RCC 7860 (cell line): Measurements from ENCODE around the gene GNAO1.

Source experiments
- DNase-seq: peaks from one replicate; pipeline ENCODE4 v3.0.0-alpha.2; 2015; ENCODE audit warnings: low spot score
- FAIRE-seq: peaks from 2 replicates; lab custom pipeline; 2012; peaks lifted over from hg19 to GRCh38; lab: Jason Lieb, UNC

GNAO1 gene

DNA sequence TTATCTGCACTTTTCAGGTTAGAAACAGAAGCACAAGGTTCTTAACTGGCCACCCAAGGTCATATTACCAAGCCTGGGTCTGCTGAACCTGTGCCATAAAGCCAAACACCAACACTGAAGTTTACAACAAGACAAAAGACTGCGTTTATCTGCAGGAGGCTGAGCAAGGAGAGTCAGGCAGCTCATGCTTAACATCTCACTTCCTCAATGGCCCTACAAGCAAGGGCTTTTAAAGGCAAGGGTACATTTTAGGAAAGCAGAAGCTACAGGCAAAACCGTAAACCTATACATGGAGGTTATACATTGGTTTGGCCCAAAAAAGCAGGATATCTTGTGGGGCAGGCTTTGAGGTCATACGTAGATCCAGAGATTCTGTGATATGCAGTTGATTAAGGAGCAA lies 91.2 kb downstream of the GNAO1 start:
- DNase-seq = no peak
- no peak for FAIRE-seq

DNA sequence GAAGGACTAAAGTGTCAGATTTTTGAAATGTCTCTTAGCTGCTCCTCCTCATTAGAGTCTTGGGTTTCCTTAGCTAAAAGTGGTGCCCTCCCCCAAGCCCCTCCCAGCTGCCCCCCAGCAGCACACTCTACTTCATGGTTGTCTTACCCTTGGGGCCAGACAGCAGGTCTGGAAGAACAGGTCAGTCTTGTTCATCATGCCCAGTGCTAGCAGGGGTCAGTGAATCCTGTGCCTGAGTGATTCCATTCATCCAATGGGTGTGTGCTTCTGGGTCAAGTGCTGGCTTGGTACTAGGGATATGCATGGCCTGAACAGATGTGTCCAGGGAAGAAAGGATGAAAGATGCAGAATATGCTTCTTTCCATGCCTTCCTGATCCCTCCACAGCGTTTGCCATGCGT lies 93.2 kb downstream of the GNAO1 start:
- DNase-seq (no peak), FAIRE-seq (no peak)

DNA sequence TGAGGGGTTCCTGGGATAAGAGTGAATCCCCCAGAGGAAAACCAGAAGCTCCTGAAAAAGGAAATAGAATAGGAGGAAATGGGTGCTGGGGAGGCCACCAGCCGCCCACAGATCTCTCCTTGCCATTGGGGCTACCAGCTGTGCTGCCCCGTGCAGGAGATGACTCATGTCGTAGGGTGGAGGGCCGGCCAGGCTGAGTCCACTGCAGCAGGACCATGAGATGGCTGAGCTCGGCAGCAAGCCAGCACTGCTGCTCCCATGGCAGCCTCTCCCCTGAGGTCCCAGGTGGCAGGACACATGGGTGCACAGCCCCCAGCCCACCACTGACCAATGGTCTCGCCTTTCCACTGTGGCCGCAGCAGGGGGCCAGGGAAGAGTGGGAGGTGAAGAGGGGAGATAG lies 95.5 kb downstream of the GNAO1 start:
- no peak for FAIRE-seq
- DNase-seq = no peak

DNA sequence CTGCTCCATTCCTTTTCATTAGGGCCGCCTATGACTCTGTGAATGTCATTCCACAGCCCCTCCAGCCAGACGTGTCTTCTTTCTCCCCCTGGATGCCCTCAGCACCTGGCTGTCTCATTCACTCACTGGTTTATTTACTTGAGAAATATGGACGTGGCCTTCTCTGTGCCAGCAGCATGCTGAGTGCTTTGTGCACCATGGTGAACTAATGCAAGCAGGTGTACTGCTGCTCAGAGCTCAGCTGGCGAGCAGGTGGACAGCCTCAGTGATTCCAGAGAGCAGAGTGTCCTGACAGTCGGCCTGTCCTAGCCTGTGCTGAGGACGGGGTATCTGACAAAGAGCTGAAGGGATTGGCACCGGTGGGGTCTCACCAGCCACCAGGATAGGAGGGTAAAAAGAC lies 96.7 kb downstream of the GNAO1 start:
- DNase-seq (no peak), FAIRE-seq (no peak)

DNA sequence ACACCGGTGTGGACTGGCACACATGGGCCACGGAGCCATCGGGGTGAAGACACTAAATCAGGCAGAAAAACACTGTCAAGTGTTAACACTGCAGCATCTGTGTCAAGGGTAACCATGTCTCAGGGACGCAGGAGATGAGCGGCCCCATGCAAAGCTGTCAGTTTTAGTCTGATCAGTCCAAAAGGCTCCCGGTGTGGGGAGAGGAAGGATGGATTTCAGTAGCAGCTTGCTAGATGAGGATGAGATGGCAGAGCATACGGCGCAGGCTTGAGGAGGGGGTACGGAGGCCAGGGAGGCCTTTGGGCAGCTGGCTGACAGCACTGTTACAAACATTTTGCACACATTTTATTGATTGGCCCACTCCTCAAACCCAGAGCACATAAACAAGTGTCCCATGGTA lies 98.1 kb downstream of the GNAO1 start:
- DNase-seq (no peak), FAIRE-seq (no peak)

DNA sequence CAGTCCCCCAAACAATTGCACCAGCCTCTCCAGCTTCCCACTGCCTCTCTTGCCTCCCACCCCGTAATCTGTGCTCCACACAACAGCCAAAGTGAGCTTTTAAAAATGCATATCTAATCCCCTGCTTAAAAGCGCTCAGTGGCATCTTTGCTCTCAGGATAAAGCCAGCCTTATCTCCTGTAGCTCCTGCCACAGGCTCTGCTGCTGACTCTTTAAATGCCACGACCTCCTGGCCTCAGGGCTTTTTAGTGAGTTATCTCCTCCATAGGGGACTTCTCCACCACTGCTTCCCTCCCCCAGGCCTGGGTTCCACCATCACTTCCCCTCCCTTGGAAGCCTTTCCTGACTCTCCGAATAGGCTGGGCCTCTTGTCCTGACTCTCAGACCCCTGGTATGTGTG lies 98.6 kb downstream of the GNAO1 start:
- FAIRE-seq (no peak), DNase-seq (no peak)

DNA sequence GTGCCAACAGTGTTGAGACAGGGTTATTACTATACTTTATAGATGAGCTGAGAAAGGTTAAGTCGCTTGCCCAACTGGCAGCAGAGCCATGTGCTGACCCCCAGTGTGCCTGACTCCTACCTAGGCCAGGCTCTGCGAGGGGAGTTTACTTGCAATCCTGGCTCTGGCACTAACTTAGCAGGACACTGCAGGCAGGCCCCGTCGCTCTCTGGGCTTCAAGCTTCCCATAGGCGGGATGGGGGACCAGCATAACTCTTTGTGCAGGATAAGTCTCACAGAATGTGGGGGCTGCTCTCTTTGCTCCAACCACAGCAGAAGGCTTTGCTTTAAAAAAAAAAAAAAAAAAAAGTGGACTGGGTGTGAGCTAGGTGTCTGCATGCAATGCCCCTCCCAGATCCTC lies 102.7 kb downstream of the GNAO1 start:
- FAIRE-seq (no peak), DNase-seq (no peak)

DNA sequence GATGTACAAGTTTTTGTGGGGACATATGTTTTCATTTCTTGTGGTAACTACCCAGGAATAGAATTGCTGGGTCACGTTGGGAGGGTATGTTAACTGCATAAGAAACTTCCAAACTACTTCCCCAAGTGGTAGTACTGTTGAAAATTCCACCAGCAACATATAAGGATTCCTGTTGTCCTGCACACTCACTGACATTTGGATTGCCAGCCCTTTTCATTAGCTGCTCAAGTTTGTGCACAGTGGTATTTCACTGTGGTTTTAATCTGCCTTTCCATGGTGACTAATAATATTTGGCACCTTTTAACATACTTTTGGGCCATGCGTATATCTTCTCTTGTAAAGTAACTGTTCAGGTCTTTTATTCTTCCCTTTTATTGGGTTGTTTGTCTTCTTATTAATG lies 103.3 kb downstream of the GNAO1 start:
- peak; percentile 29 for DNase-seq
- peak; percentile 5 for FAIRE-seq

DNA sequence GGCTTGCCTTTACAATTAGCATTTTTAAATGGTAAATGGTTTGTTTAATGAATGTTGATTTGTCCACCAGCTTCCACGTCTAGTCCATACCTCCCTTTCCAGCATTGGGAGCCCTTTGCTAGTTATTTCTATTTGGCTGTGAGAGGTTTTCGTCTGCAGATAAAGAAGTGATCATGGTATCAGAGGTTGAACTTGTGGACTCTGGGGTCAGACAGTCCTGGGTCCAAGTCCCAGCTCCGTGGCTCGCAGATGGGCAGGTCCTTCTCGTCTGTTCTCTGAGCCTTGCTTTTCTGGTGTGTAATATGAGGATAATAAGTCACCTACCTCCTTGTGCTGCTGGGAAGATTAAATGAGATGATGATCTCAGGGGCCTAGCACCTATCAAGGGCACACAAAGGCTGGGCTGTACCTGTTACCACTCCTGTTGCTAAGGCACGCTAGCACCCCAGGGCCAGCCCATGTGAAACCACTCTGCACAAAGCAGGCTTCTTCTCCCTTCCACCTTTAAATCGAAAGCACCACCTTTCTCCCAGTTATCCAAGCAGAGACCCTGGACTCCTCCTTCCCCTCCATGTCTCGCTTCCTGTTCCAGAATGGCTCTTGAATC lies 103.9 kb downstream of the GNAO1 start:
- no peak for DNase-seq
- no peak for FAIRE-seq

DNA sequence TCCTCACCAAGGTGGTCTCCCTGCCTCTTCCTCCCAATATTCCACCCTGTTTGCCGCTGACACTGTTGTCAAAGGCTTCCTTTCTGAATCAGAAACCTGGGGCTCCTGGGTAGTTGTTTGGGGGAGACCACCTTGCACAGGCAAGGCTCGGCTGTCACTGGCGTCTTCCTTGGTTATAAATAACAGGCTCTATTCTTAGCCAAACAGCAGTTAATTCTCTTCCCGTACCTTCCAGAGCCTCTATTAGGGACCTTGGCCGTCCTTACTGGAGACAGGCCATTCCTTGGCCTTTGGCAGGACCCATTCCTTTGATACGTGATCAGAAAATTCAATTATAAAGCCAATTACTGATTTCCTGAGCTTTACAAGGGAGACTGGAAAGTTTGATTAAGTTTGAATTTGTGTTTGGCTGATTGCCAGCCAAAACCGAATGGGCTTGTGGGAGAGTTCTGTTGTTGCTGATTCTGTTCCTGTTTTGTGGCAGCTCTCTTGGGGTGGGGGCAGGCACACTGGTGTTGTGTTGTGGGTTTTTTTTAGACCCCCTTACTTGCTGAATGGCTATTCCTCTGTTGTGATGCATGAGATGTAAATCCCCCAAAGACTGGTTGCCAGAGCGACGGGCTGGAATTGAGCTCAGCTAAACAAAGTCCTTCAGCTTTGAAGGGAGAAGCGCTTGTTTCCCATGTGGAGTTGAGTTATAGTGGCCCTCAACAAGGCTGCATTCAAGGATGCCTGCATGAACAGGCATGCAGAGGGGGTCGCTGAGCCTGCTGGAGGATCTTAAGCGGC lies 104.6 kb downstream of the GNAO1 start:
- no peak for DNase-seq
- no peak for FAIRE-seq

DNA sequence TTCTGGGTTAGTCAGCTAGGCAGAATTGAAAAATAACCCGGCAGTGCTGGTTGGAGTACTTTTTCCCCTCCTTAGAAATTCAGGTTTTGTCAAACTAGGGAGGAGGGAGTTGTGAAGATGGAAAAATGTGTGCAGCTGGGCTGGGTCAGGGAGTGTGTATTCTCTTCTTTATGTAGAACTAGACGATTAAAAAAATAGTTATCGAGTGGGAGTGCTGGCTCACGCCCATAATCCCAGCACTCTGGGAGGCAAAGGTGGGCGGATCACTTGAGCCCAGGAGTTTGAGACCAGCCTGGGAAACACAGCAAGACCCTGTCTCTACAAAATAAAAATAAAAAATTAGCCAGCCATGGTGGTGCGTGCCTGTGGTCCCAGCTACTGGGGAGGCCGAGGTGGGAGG lies 106.4 kb downstream of the GNAO1 start:
- DNase-seq (no peak), FAIRE-seq (no peak)

DNA sequence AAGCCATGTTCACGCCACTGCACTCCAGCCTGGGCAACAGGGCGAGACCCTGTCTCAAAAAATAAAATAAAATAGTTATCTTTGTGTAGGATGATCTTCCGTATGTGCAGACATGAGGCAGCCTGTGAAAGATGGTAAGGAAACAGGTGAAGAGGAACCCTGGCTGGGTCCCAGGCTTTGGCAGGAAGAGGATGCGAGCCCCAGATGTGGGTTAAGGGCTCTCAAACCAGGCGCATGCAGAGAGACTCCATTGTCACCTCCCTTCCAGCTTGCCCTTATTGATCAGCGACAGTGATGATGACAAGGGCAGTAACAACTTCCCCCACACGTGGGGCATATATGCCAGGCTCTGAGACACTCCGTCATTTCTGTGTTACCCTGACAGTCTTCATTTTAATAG lies 106.8 kb downstream of the GNAO1 start:
- FAIRE-seq (no peak), DNase-seq (no peak)

DNA sequence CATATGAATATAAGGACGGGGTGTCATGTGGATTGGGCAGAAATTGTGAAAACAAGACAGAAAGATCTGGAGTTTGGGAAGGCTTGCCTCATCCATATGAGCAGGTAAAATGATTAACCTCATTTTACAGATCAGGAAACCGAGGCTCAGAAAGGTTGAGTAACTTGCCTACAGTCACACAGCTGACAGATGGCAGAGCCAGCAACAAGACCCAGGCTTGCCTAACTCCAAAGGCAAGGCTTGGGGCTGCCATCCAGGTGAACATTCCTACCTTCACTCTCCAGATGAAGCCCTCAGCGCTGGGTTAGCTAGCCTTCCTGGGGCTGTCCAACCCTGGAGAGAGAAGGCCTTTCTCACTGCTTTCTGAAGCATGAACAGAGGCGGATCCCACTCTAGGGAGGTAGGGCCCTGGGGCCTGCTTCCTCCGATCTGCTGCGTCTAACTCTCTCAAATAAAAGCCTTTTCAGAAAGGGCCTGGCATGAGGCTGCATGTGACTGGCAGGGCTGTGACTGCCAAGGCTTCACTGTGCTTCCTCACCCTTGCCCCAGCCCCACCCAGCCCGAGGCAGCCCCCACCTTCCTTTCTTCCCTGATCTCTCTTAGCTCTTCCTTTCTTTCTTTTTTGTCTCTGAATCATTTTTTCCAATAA lies 107.8 kb downstream of the GNAO1 start:
- DNase-seq = no peak
- no peak for FAIRE-seq

DNA sequence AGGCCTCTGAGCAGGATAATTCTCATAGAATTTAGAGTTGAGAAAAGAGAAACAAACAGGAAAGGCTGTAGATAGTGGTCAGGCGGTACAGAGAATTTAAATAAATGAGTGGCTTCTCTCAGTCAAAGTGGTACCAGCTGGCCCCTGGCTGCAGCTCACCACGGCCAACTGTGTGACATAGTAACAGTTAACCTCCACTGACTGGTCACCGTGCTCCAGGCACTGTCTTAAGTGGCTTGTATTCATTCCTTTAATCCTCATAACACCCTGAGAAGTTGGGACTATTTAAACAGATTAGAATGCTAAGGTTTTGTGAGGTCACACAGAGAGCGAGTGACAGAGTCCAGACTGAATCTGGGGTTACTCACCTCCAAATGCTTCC lies 108.9 kb downstream of the GNAO1 start:
- DNase-seq (no peak), FAIRE-seq (no peak)

DNA sequence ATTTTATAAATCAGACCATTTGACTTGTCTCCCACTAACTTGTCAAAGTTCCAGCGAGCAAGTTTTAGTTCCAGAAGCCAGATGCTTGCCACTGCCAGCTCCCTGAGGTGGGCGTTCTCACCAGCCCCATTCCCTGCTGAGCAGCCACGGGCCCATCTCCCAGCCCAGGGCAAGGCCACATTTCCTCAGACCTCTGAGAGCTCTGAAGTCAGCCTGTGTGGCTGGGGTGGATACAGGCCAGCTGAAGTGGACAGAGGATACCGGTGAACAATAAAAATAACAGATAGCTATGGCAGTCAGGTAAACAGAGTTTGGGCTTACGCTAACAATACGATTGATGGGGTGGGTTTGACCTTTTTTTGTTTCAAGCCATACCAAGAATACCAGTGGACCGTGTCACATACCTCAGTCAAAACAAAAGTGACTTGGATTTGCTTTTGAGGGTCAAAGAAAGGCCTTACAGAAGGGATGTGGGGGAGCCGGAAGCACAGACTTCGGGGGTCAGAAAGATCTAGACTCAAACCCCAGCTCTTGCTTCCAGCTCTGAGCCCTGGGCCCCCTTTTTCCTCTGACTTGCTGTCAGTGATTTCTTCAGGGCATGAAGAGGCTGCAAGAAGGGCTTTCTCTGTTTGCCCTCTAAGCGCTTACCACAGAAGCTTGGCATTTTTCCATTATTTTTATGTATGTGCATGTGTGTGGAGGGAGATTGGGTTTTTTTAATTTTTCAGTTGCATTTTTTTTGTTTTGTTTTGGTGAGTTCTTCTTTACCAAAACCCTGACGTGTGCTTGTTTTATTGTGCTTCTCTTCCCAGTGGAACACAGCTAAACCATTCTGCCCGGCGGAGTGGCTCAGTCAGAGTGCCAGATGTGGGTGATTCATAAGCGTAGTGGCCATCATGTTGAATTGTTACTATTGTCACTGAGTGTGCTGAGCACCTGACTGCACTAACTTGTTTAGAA lies 109.9 kb downstream of the GNAO1 start:
- DNase-seq (no peak), FAIRE-seq (no peak)

DNA sequence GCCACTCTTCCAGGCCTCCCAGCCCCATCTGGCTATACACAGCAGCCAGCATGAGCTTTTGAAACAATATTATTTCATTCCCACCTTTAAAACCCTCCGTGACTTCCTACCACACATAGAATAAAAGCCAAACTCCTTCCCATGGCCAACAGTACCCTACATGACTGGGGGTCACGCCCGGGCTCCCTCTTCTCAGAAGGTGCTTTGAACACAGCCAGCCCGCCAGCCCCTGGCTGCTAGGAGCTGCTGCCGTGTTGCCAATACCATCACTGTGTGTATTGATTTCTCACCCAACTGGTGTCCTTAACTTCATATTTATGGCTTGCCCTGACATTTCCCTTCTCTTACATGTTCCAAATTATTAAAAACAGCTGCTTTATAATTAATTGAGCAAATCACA lies 111.2 kb downstream of the GNAO1 start:
- DNase-seq (no peak), FAIRE-seq (no peak)

DNA sequence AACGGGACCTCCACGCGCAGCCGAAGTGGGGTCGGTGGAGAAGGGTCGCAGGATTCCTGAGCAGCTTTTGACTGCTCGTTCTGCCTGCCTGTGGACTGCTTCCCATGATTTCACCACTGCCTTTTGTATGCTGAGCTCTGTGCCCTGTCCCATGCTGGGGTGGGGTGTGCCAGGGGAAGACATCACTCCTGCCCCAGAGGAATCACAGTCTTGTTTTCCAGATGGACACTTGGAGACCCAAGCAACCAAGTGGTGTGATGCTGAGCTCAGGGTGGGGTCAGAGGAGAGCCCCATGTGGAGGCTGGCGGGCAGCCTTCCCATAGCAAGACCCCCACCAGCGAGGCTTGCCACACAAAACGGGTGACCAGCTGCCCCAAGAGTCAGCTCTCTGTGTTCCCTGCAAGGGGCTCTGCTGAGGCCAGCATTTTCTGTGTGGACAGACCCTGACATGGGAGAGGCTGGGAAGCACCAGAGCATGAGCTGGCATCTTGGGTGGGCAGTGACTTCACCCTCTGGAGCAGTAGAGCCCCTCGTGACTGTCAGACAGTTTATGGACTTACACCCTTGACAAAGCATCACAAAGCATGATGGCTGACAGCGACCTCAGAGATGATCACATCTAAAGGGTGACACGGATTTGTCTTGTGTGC lies 111.9 kb downstream of the GNAO1 start:
- FAIRE-seq (no peak), DNase-seq (no peak)

DNA sequence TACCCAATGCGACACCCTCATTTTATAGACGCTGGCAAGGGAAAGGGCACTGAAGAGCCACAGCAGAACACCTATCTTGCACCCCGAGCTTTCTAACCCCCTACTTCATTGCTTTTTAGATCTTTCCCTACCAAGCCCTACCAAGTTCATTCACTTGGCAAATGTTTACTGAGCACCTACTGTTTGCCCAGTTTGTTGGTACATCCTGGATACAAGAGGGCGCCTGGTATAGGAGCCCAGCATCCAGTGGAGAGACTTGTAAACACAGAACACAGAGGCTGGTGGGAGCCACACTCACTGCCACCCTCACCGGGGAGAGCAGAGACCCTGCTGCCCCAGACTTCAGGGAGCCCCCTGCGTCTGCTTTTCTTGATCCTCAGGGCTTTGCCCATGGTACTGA lies 112.6 kb downstream of the GNAO1 start:
- DNase-seq (no peak), FAIRE-seq (no peak)

DNA sequence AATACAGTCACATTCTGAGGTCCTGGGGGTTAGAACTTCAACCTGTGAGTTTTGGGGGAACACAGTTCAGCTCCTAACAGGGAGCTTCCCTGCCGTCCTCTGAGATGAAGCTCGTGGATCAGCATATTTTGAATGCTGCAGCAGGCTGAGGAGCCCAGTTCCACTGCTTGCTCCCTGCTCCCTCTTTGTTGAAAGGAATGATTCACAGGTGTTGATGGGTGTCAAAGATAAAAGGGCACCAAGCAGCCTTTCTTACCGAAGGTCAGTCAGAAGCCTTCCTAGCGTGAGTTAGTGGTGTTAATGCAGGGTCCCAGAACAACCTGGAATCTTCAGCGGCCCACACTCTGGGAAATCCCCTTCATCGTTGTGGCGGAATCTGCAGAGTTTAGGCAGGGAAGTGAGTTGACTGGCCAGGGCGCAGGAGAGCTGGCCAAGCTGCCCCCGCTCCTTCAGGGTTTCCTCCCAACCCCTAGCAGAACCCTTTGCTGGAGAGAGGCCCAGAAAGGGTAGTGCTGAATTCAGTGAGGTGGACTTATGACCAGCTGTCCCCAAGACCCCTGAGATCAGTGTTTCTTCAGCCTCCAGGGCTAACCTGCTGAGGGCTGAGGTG lies 114.8 kb downstream of the GNAO1 start:
- no peak for FAIRE-seq
- DNase-seq = no peak
